Natural killer cell (primary cell): ENCODE data around the gene LRRC70. TPM values are rescaled to one million over a fixed set of nuclear protein-coding genes. Genes with fewer than 3 reads are reported as not detected.
A peak's percentile ranks its signal among the peaks of the same experiment; 100 is the strongest.

Experiments
- ATAC-seq, 3 donors: fragments of 150-1000 bp in 2 of 3; fragments of 200-7000 bp in 1 of 3; cut with Tn5 transposase; 1 replicate in 1 of 3; 2 replicates in 2 of 3; pipeline ENCODE4 v1.10.0; 2021; ENCODE audit warnings: mild to moderate bottlenecking in 2 of 3, moderate library complexity in 2 of 3
- DNase-seq, 2 donors: peaks; one replicate each; pipeline versions ENCODE4 v3.0.0 to v3.0.0-alpha.2; 2013 to 2021; ENCODE audit warnings: mixed read lengths in 1 of 2
- H3K27ac ChIP-seq: one replicate; pipeline ENCODE4 v1.5.1; 2013; ENCODE audit warnings: mild to moderate bottlenecking, low read length
- H3K27me3 ChIP-seq: one replicate; pipeline ENCODE4 v1.6.1; 2013; ENCODE audit warnings: low read length; ENCODE audit not compliant: control insufficient read depth, insufficient read depth
- H3K36me3 ChIP-seq: one replicate; pipeline ENCODE4 v1.6.1; 2013; ENCODE audit warnings: low read length; ENCODE audit not compliant: control insufficient read depth, insufficient read depth
- H3K4me1 ChIP-seq: one replicate; pipeline ENCODE4 v1.6.1; 2013; ENCODE audit warnings: low read length; ENCODE audit not compliant: control insufficient read depth, insufficient read depth
- H3K4me3 ChIP-seq: one replicate; pipeline ENCODE4 v1.5.1; 2013; ENCODE audit warnings: low read length
- H3K9me3 ChIP-seq: one replicate; pipeline ENCODE4 v1.6.1; 2013; ENCODE audit warnings: low read length; ENCODE audit not compliant: control insufficient read depth, insufficient read depth
- H3K27ac Mint-ChIP-seq, 2 donors: one replicate each; pipeline ENCODE4 v1.8.0; 2022; ENCODE audit warnings: mild to moderate bottlenecking in 2 of 2, mixed read lengths in 2 of 2, moderate library complexity in 1 of 2
- H3K27me3 Mint-ChIP-seq, 2 donors: one replicate each; pipeline ENCODE4 v1.8.0; 2022; ENCODE audit warnings: low read depth in 2 of 2, mixed read lengths in 2 of 2
- H3K36me3 Mint-ChIP-seq: one replicate; pipeline ENCODE4 v1.8.0; 2022; ENCODE audit warnings: mixed read lengths
- H3K4me1 Mint-ChIP-seq, 2 donors: one replicate each; pipeline ENCODE4 v1.8.0; 2022; ENCODE audit warnings: mixed read lengths in 2 of 2
- H3K4me3 Mint-ChIP-seq: one replicate; pipeline ENCODE4 v1.8.0; 2022; ENCODE audit warnings: mild to moderate bottlenecking, moderate library complexity, mixed read lengths
- H3K9me3 Mint-ChIP-seq, 2 donors: one replicate each; pipeline ENCODE4 v1.8.0; 2022; ENCODE audit warnings: mixed read lengths in 2 of 2
- WGBS: methylation state at CpG from one replicate; pipeline ENCODE4 v1.1.7; 2013; ENCODE audit warnings: missing lambda C conversion rate; ENCODE audit not compliant: insufficient coverage; 5-methylcytosine and 5-hydroxymethylcytosine counted together
- intact Hi-C: fragments of 100-400 bp; cut with micrococcal nuclease; formaldehyde crosslinking; loops from one replicate; pipeline ENCODE4 v1.14.2; 2022
- total RNA-seq, 4 donors: library from RNA; stranded (reverse); fragments of 120-200 nt in 1 of 4; gene quantifications; one replicate each; pipeline versions ENCODE4 v1.2.3 to v1.2.4, GENCODE V29; 2013 to 2022
- TF ChIP-seq, protein P1 (sequence below): fragments of 200-600 bp; IDR thresholded peaks from one replicate; pipeline ENCODE4 v1.8.0; 2022; ENCODE audit warnings: antibody characterized with exemption

Gene LRRC70
- total RNA-seq, 3 donors from 2014 or later (not counting 1 experiment from before 2014, with no cell fraction given) = 17.6 to 29.5 (median 21.2) TPM

DNA sequence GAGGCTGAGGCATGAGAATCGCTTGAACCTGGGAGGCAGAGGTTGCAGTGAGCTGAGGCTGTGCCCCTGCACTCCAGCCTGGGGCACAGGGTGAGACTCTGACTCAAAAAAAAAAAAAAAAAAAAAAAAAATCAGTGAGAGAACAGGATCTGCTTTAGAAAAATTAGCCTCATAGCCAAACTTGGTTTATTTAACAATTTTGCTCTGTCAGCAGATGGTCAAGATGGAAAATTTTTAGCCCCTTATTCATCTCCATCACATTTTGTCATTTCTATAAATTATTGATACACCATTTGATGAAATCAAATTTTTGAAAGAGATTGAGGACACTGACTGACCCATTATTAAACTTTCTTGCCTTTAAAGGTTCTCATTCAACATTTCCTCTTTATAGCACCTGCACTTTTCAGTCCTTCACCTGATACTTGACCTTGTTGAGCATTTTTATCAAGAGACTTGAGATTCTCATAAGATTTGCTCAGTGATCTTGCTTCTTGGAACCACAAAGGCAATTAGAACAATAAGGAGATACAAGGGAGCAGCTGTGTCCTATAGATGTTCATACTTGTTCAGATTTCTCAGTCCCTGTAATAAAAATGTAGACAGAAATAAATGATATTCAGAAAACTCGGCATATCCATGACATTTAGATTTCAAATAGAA, 38.1 kb downstream of the LRRC70 start:
- Mint-ChIP-seq H3K27ac (no peak overlapping the region), H3K9me3 (no peaks in the 10 kb centered on the region), H3K4me1 (peaks cover 5 to 6% of the 10 kb centered on the region in 2 donors), H3K4me3 (no peak overlapping the region), H3K36me3 (no peaks in the 10 kb centered on the region), H3K27me3 (no peaks in the 10 kb centered on the region)
- DNase-seq (no peak), ATAC-seq (no peak)
- 90% methylated on average over 1 of the region's 2 CpGs for WGBS
- intact Hi-C loops = no loop called here
- H3K27ac ChIP-seq = no peak overlapping the region
- no peaks in the 10 kb centered on the region for H3K27me3 ChIP-seq
- TF ChIP-seq, protein P1, sequence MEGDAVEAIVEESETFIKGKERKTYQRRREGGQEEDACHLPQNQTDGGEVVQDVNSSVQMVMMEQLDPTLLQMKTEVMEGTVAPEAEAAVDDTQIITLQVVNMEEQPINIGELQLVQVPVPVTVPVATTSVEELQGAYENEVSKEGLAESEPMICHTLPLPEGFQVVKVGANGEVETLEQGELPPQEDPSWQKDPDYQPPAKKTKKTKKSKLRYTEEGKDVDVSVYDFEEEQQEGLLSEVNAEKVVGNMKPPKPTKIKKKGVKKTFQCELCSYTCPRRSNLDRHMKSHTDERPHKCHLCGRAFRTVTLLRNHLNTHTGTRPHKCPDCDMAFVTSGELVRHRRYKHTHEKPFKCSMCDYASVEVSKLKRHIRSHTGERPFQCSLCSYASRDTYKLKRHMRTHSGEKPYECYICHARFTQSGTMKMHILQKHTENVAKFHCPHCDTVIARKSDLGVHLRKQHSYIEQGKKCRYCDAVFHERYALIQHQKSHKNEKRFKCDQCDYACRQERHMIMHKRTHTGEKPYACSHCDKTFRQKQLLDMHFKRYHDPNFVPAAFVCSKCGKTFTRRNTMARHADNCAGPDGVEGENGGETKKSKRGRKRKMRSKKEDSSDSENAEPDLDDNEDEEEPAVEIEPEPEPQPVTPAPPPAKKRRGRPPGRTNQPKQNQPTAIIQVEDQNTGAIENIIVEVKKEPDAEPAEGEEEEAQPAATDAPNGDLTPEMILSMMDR = no peak
- no peaks in the 10 kb centered on the region for H3K4me1 ChIP-seq
- H3K9me3 ChIP-seq = no peaks in the 10 kb centered on the region
- H3K36me3 ChIP-seq = peaks cover 4% of the 10 kb centered on the region
- no peak overlapping the region for H3K4me3 ChIP-seq

DNA sequence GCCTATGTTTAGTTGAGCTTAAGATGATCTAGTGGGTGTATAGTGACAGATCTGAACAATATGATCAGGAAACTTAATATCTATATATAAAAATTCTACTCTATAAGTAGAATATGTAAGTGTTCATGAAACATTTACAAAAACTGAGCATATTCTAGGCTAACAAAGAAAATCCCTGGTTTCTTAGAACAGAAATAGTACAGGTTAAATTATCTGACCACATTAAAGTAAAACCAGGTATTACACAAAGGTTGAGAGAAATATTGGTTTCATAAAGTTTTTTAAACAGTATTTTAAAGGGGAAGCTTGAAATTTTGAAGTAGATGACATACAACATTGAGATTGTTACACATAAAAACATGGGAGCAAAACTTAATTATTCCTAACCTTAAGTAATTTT, 39.3 kb downstream of the LRRC70 start:
- intact Hi-C loops = no loop called here
- Mint-ChIP-seq H3K4me1 (peaks cover 5 to 6% of the 10 kb centered on the region in 2 donors), H3K27me3 (no peaks in the 10 kb centered on the region), H3K4me3 (no peak overlapping the region), H3K36me3 (no peaks in the 10 kb centered on the region), H3K9me3 (no peaks in the 10 kb centered on the region), H3K27ac (no peak overlapping the region)
- Histone ChIP-seq H3K4me3 (no peak overlapping the region), H3K4me1 (no peaks in the 10 kb centered on the region), H3K27me3 (no peaks in the 10 kb centered on the region), H3K27ac (no peak overlapping the region), H3K36me3 (peaks cover 4% of the 10 kb centered on the region), H3K9me3 (no peaks in the 10 kb centered on the region)
- ATAC-seq = no peak
- TF ChIP-seq, protein P1 = no peak
- DNase-seq = no peak

DNA sequence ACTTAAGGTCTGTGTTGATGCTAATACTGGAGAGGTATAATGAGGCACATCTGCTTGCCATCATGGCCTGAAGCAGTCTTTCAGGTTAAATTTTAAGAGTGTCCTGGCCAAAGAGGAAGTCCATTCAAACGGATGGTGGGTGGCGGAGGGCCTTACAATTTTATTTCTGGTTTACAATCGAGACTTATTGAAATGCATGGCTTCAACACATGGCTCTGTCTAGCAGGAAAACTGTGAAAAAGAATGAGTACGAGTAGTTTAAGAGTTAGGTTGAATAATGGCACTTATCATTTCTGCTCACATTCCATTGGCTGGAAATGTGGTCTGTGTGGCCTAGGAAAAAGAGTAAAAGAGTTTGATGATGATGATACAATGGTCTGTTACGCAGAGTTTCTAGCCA, 42.1 kb downstream of the LRRC70 start:
- no peak overlapping the region for H3K27ac ChIP-seq
- 97% methylated on average over 5 of the region's 5 CpGs for WGBS
- H3K36me3 ChIP-seq = no peaks in the 10 kb centered on the region
- H3K9me3 ChIP-seq = no peaks in the 10 kb centered on the region
- no peaks in the 10 kb centered on the region for H3K27me3 ChIP-seq
- peaks cover 0 to 6% of the 10 kb centered on the region in 2 donors for H3K4me1 Mint-ChIP-seq
- ATAC-seq (no peak), DNase-seq (no peak)
- no peak overlapping the region for H3K4me3 Mint-ChIP-seq
- H3K4me3 ChIP-seq = no peak overlapping the region
- intact Hi-C loops = no loop called here
- H3K9me3 Mint-ChIP-seq = no peaks in the 10 kb centered on the region
- H3K27me3 Mint-ChIP-seq = no peaks in the 10 kb centered on the region
- H3K27ac Mint-ChIP-seq = peak overlapping the region in 1 of 2 donors; percentile 24
- no peaks in the 10 kb centered on the region for H3K36me3 Mint-ChIP-seq
- TF ChIP-seq, protein P1 = no peak
- H3K4me1 ChIP-seq = no peaks in the 10 kb centered on the region

DNA sequence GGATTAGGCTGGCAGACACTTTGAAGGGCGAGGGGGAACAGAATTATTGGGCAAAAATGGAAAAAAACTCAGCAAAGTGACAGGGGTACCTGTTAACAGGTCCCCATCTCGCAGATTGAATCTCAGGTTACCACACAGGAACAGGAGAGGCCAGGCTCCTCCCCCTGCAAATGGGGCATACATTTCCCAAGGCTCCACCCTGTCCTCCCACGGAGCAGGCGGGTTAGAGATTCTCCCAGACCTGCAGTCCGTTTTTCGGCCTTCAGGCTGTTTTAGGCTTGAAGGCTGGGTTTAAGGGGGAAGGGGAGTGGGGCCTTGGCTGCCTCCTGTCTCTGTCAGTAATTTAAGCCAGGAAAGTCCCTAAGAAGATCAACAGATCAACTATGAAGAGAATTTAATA, 42.7 kb downstream of the LRRC70 start:
- ATAC-seq (no peak), DNase-seq (no peak)
- H3K9me3 Mint-ChIP-seq = no peaks in the 10 kb centered on the region
- H3K4me3 ChIP-seq = no peak overlapping the region
- H3K36me3 Mint-ChIP-seq = no peaks in the 10 kb centered on the region
- no peak overlapping the region for H3K27ac ChIP-seq
- H3K4me1 Mint-ChIP-seq = peaks cover 0 to 6% of the 10 kb centered on the region in 2 donors
- H3K9me3 ChIP-seq = no peaks in the 10 kb centered on the region
- TF ChIP-seq, protein P1 = no peak
- intact Hi-C loops = no loop called here
- no peaks in the 10 kb centered on the region for H3K27me3 ChIP-seq
- H3K4me1 ChIP-seq = no peaks in the 10 kb centered on the region
- no peaks in the 10 kb centered on the region for H3K36me3 ChIP-seq
- WGBS = 97% methylated on average over 6 of the region's 6 CpGs
- no peaks in the 10 kb centered on the region for H3K27me3 Mint-ChIP-seq
- H3K27ac Mint-ChIP-seq = peak overlapping the region in 1 of 2 donors; percentile 24
- no peak overlapping the region for H3K4me3 Mint-ChIP-seq
